Tibial nerve (tissue), 4 donors: ENCODE results near the gene RLF. TPM values are rescaled to one million over a fixed set of nuclear protein-coding genes. Genes with fewer than 3 reads are reported as not detected.

Source experiments
- DNase-seq, 2 donors: peaks; one replicate each; pipeline ENCODE4 v3.0.0-alpha.2; 2019; ENCODE audit warnings: low spot score in 2 of 2
- H3K27ac ChIP-seq, 4 donors: fragments of 200-600 bp; sonication (generic) in 3 of 4; one replicate each; pipeline ENCODE4 v1.5.1; 2017 to 2019; ENCODE audit warnings: mild to moderate bottlenecking in 1 of 4
- H3K27me3 ChIP-seq, 2 donors: fragments of 200-600 bp; sonication (generic) in 1 of 2; one replicate each; pipeline versions ENCODE4 v1.5.1 to v1.6.0; 2017 to 2019
- H3K36me3 ChIP-seq, 3 donors: fragments of 200-600 bp; sonication (generic); one replicate each; pipeline ENCODE4 v1.5.1; 2018 to 2019
- H3K4me1 ChIP-seq, 4 donors: fragments of 200-600 bp; sonication (generic) in 3 of 4; one replicate each; pipeline ENCODE4 v1.5.1; 2017 to 2019
- H3K4me3 ChIP-seq, 4 donors: fragments of 200-600 bp; sonication (generic) in 3 of 4; one replicate each; pipeline ENCODE4 v1.5.1; 2017 to 2019; ENCODE audit warnings: mild to moderate bottlenecking in 1 of 4, moderate library complexity in 1 of 4
- H3K9me3 ChIP-seq, 4 donors: fragments of 200-600 bp; sonication (generic) in 3 of 4; one replicate each; pipeline ENCODE4 v1.5.1; 2017 to 2019
- EP300 ChIP-seq, 2 donors: sonication (generic); formaldehyde crosslinking; IDR thresholded peaks; one replicate each; pipeline ENCODE4 v1.6.1; 2017; ENCODE audit warnings: antibody characterized with exemption in 2 of 2, mild to moderate bottlenecking in 1 of 2
- POLR2A ChIP-seq, 2 donors: fragments of 450-650 bp; IDR thresholded peaks; one replicate each; pipeline ENCODE4 v1.6.1; 2017; ENCODE audit warnings: antibody characterized with exemption in 2 of 2, mild to moderate bottlenecking in 2 of 2, moderate library complexity in 2 of 2
- WGBS, 2 donors: methylation state at CpG; one replicate each; pipeline ENCODE4 v1.1.5; 2018; 5-methylcytosine and 5-hydroxymethylcytosine counted together
- total RNA-seq, 4 donors: library from RNA; depleted of rRNA; stranded (reverse); fragments of >200 nt; gene quantifications; one replicate each; pipeline ENCODE4 v1.1.0, GENCODE V29; 2016
- TF ChIP-seq, protein P1 (sequence below), 5 experiments: fragments of 200-600 bp in 3 of 5; fragments of 450-650 bp in 2 of 5; sonication (generic) in 3 of 5; IDR thresholded peaks; one replicate each; pipeline ENCODE4 v1.5.1; 2016 to 2019; ENCODE audit warnings: antibody characterized with exemption in 5 of 5, mild to moderate bottlenecking in 3 of 5, moderate library complexity in 2 of 5

Gene RLF
- total RNA-seq, 4 donors from 2014 or later = 20.1 to 23.5 (median 21.5) TPM

DNA sequence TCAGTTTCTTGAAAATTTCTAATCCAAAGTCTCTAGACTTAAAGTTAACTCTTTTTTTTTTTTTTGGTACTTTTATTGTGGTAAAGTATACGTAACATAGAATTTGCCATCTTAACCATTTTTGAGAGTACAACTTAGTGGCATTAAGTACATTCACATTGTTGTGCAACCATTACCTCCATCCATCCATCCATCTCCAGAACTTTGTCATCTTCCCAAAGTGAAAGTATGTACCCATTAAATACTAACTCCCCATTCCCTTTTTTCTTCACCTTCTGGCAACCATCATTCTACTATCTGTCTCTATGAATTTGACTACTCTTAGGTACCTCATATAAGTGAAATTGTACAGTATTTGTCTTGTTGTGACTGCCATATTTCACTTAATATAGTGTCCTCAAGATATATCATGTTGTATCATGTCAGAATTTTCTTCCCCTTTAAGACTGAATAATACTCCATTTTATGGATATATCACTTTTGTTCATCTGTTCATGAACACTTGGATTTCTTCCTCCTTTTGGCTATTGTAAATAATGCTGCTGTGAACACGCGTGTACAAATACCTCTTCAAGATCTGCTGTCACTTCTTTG, 18.4 kb downstream of the RLF start:
- Histone ChIP-seq H3K4me1 (peaks cover 0 to 41% (median 12%) of the 10 kb centered on the region in 4 donors), H3K4me3 (no peak overlapping the region), H3K9me3 (no peaks in the 10 kb centered on the region), H3K27ac (no peak overlapping the region), H3K27me3 (no peaks in the 10 kb centered on the region), H3K36me3 (no peaks in the 10 kb centered on the region)
- 95 to 99% methylated on average over 3 of the region's 3 CpGs for WGBS, 2 donors
- DNase-seq = no peak
- no peak for TF ChIP-seq POLR2A (IDR thresholded peaks at IDR 0.05)
- TF ChIP-seq EP300 (IDR thresholded peaks at IDR 0.05) = no peak
- TF ChIP-seq, protein P1, sequence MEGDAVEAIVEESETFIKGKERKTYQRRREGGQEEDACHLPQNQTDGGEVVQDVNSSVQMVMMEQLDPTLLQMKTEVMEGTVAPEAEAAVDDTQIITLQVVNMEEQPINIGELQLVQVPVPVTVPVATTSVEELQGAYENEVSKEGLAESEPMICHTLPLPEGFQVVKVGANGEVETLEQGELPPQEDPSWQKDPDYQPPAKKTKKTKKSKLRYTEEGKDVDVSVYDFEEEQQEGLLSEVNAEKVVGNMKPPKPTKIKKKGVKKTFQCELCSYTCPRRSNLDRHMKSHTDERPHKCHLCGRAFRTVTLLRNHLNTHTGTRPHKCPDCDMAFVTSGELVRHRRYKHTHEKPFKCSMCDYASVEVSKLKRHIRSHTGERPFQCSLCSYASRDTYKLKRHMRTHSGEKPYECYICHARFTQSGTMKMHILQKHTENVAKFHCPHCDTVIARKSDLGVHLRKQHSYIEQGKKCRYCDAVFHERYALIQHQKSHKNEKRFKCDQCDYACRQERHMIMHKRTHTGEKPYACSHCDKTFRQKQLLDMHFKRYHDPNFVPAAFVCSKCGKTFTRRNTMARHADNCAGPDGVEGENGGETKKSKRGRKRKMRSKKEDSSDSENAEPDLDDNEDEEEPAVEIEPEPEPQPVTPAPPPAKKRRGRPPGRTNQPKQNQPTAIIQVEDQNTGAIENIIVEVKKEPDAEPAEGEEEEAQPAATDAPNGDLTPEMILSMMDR (IDR thresholded peaks at IDR 0.05) = no peak

DNA sequence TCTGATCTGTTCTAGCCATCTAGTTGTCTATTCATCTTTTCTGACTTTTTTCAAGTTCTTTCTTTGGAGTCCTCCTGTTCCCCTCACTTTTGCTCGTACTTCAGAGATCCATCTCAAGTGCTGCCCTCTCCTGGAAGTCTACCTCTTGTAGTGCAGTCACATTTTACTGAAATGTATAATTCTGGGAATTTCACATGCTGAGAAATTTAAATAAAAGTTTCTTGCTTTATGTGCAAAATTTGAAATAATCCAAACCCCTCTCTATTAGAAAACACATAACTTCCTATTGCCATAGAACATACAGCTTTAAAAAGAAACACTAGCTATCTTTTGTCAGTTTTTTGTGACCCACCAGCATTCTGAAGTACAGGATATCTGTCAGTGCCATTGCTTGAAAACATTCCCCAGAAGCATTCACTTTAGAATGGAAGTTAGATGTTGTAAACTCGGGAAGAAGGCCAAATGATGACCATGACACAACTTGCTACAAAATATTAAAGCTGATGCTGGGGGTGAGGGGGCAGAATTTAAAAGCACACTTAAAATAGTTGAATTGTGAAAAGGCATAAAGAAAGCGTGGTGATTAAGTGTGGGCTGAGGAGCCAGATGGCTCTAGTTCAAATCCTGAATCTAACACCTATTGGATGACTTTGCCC, 22.0 kb downstream of the RLF start:
- no peaks in the 10 kb centered on the region for H3K9me3 ChIP-seq
- no peaks in the 10 kb centered on the region for H3K27me3 ChIP-seq
- no peak for DNase-seq
- no peak overlapping the region for H3K4me3 ChIP-seq
- H3K36me3 ChIP-seq = no peaks in the 10 kb centered on the region
- TF ChIP-seq, protein P1 (IDR thresholded peaks at IDR 0.05) = peak in 1 of 5 experiments; percentile 30
- no peak for TF ChIP-seq EP300 (IDR thresholded peaks at IDR 0.05)
- TF ChIP-seq POLR2A (IDR thresholded peaks at IDR 0.05) = no peak
- peaks cover 0 to 56% (median 12%) of the 10 kb centered on the region in 4 donors for H3K4me1 ChIP-seq
- WGBS, 2 donors = 42 to 60% methylated on average over 3 of the region's 3 CpGs
- H3K27ac ChIP-seq = no peak overlapping the region

DNA sequence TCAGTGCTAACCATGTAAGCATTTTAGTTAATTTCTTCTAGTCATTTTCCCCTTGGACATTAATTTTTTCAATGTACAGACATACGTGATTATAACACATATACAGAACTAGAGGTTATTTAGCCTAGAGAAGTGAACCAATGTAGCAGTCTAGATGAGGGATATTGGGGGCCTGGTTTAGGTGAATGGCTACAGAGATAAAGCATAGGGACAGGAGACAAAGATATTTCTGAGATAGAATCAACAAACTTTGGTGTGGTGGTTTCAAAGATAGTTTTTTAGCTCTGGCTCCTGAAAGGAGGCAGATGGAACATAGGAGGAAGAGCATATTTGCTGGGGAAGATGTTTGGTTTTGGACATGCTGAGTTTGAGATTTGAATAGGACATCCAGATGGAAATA, 23.0 kb downstream of the RLF start:
- Histone ChIP-seq H3K27ac (no peak overlapping the region), H3K9me3 (no peaks in the 10 kb centered on the region), H3K27me3 (no peaks in the 10 kb centered on the region), H3K4me1 (peaks cover 0 to 62% (median 12%) of the 10 kb centered on the region in 4 donors), H3K36me3 (peaks cover 0 to 3% (median 0%) of the 10 kb centered on the region in 3 donors), H3K4me3 (no peak overlapping the region)
- DNase-seq = no peak
- WGBS, 2 donors = 82 to 84% methylated on average over 1 of the region's 1 CpG
- no peak for TF ChIP-seq POLR2A (IDR thresholded peaks at IDR 0.05)
- TF ChIP-seq, protein P1 (IDR thresholded peaks at IDR 0.05) = no peak
- no peak for TF ChIP-seq EP300 (IDR thresholded peaks at IDR 0.05)

DNA sequence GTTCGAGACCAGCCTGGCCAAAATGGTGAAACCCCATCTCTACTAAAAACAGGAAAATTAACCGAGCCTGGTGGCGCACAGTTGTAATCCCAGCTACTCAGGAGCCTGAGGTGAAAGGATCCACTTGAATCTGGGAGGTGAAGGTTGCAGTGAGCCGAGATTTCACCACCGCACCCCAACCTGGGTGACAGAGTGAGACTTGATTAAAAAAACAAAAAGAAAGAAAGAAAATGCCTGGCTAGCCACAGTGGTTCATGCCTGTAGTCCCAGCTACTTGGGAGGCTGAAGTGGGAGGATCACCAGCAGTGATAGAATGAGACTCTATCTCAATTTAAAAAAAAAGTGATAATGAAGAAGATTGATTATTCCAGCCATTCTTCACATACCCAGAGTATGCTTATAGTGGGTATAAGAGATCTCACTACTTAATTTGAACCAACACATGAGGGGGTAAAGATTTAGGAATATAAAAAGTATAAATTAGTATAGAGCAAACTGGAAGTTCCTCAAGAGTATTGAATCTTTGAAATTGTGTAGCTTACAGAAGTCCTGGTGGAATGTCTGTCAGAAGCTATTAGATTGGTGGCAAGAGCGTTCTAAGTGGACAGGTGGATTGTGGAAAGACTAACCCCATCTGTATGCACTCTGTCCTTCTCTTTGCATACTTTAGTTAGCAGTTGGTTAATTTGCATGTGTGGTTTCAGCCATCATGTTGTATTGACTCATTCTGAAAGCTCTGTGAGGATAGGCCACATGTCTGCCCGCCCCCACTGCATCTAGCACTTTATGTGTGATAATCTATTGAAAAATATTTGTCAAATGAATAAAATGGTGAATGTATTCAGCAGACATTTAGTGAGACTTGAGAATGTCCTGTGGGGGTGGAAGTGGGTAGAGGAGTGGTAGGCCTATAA, 25.0 kb downstream of the RLF start:
- Histone ChIP-seq H3K9me3 (no peaks in the 10 kb centered on the region), H3K27me3 (no peaks in the 10 kb centered on the region), H3K4me1 (peaks cover 0 to 54% (median 12%) of the 10 kb centered on the region in 4 donors), H3K4me3 (no peak overlapping the region), H3K36me3 (peaks cover 0 to 13% (median 0%) of the 10 kb centered on the region in 3 donors), H3K27ac (no peak overlapping the region)
- DNase-seq = no peak
- TF ChIP-seq POLR2A (IDR thresholded peaks at IDR 0.05) = no peak
- TF ChIP-seq EP300 (IDR thresholded peaks at IDR 0.05) = no peak
- TF ChIP-seq, protein P1 (IDR thresholded peaks at IDR 0.05) = no peak
- 91 to 95% methylated on average over 7 of the region's 7 CpGs for WGBS, 2 donors
